Muscle layer of duodenum (tissue), 2 donors: Measurements from ENCODE around the gene UROS.

ENCODE experiments used
- H3K27ac ChIP-seq: one replicate; pipeline ENCODE4 v1.7.0; 2013; ENCODE audit warnings: mild to moderate bottlenecking, low read length
- H3K27me3 ChIP-seq: one replicate; pipeline ENCODE4 v1.7.0; 2013; ENCODE audit warnings: low read depth, mild to moderate bottlenecking, control low read depth, low read length
- H3K36me3 ChIP-seq, 2 donors: one replicate each; pipeline ENCODE4 v1.7.0; 2013; ENCODE audit warnings: low read length in 2 of 2, control low read depth in 1 of 2, mild to moderate bottlenecking in 1 of 2; ENCODE audit not compliant: insufficient read depth in 2 of 2, control insufficient read depth in 1 of 2
- H3K4me1 ChIP-seq, 2 donors: one replicate each; pipeline ENCODE4 v1.7.0; 2013; ENCODE audit warnings: low read length in 2 of 2, mild to moderate bottlenecking in 2 of 2, control low read depth in 1 of 2, moderate library complexity in 1 of 2; ENCODE audit not compliant: insufficient read depth in 2 of 2, control insufficient read depth in 1 of 2
- H3K4me3 ChIP-seq, 2 donors: one replicate each; pipeline ENCODE4 v1.7.0; 2013; ENCODE audit warnings: low read length in 2 of 2, low read depth in 1 of 2, mild to moderate bottlenecking in 1 of 2
- H3K9me3 ChIP-seq, 2 donors: one replicate each; pipeline ENCODE4 v1.7.0; 2013; ENCODE audit warnings: low read length in 2 of 2, control low read depth in 1 of 2, mild to moderate bottlenecking in 1 of 2; ENCODE audit not compliant: control insufficient read depth in 1 of 2
- donor health status: healthy.

The UROS gene

GRCh38 chr10:125802131-125802530 is 20.9 kb downstream of the UROS start:
- H3K27me3 ChIP-seq: no peaks in the 10 kb centered on the region
- no peak overlapping the region for H3K27ac ChIP-seq
- no peaks in the 10 kb centered on the region for H3K9me3 ChIP-seq
- H3K4me1 ChIP-seq: no peaks in the 10 kb centered on the region
- H3K36me3 ChIP-seq: peaks cover 37 to 74% of the 10 kb centered on the region in 2 donors
- no peak overlapping the region for H3K4me3 ChIP-seq

DNA sequence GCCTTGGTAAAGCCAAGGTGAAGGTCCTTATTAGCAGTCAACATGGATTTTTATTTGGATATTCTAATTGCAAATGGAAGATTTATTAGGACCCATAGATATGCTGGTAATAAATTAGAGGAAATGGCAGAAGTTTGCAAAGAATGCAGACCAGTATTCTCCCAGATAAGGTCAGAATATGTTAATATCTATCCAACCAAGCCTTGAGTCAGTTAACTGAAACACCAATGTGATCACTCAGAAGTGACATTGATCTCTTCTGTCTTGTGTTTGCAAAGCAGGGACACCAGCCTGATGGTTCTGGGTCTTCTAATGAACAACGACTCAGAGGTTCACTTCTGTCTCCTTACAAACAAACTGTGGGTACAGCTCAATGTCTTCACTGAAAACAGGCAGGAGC is 21.5 kb downstream of the UROS start:
- H3K36me3 ChIP-seq: peaks cover 39 to 72% of the 10 kb centered on the region in 2 donors
- no peak overlapping the region for H3K4me3 ChIP-seq
- H3K27ac ChIP-seq: no peak overlapping the region
- no peaks in the 10 kb centered on the region for H3K4me1 ChIP-seq
- H3K9me3 ChIP-seq: no peaks in the 10 kb centered on the region
- H3K27me3 ChIP-seq: no peaks in the 10 kb centered on the region

- Histone ChIP-seq H3K27ac (no peak overlapping the region), H3K27me3 (no peaks in the 10 kb centered on the region), H3K36me3 (peaks cover 34 to 73% of the 10 kb centered on the region in 2 donors), H3K9me3 (no peaks in the 10 kb centered on the region), H3K4me1 (no peaks in the 10 kb centered on the region), H3K4me3 (no peak overlapping the region)
Observed at GRCh38 chr10:125799451-125800182, 23.4 kb downstream of the UROS start.

DNA sequence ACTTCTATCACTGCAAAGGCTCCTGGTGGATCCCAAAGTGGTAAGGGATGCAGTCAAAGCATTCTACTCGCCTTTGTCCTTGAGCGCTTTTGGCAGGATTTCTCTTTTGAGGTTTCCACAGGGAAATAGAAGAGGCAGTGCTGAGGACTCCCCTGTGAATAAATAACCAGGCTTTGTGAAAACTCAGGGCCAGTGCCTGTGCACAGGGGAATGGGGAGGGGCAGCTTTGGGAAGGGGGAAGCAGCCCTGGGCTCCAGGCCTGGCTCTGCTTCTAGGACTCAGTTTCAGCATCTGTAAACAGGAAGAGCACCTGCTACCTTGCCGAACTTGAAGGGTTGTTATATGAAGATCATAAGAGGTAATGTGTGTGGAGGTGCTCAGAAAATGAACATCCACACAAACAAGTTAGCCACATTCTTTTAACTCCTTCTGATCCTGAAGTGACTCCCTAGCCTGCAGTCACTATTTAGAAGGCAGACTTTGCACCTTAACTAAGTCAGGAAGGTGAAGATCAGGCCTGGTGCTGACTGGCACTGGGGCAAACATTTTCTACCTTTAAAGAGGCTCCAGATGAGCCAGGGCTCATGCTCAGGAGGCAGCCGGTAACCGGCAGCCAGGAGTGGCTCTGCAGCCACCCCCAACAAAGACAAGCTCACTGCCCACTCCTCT is 24.9 kb downstream of the UROS start:
- no peak overlapping the region for H3K4me3 ChIP-seq
- no peaks in the 10 kb centered on the region for H3K27me3 ChIP-seq
- H3K36me3 ChIP-seq: peaks cover 43 to 73% of the 10 kb centered on the region in 2 donors
- H3K4me1 ChIP-seq: no peaks in the 10 kb centered on the region
- no peaks in the 10 kb centered on the region for H3K9me3 ChIP-seq
- H3K27ac ChIP-seq: no peak overlapping the region

GRCh38 chr10:125797424-125797823 is 25.6 kb downstream of the UROS start:
- Histone ChIP-seq H3K4me1 (no peaks in the 10 kb centered on the region), H3K27ac (no peak overlapping the region), H3K27me3 (no peaks in the 10 kb centered on the region), H3K4me3 (no peak overlapping the region), H3K9me3 (no peaks in the 10 kb centered on the region), H3K36me3 (peaks cover 40 to 72% of the 10 kb centered on the region in 2 donors)

- H3K4me3 ChIP-seq: no peak overlapping the region
- no peaks in the 10 kb centered on the region for H3K4me1 ChIP-seq
- H3K9me3 ChIP-seq: no peaks in the 10 kb centered on the region
- peaks cover 44 to 75% of the 10 kb centered on the region in 2 donors for H3K36me3 ChIP-seq
- H3K27ac ChIP-seq: no peak overlapping the region
- H3K27me3 ChIP-seq: no peaks in the 10 kb centered on the region
Observed at GRCh38 chr10:125795637-125796190, 27.3 kb downstream of the UROS start.

DNA sequence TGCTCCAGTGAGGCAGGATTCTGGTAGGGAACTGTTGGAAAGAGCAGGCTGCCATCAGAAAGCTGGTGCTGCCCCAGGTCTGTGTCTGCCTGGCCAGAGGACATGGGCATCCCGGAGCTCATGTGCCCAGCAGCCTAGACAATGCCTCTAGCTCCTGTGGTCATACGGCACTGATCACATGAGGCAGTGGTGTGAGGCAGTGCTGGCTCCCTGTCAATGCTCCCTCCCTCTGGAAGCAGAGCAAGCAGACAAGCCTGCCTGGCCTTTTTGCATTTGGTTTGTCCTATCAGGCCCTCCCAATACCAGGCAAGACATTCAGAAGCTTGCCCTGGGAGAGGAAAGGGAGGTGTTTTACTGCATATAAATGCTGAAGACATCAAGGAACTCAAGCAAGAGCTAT is 27.9 kb downstream of the UROS start:
- Histone ChIP-seq H3K36me3 (peaks cover 42 to 75% of the 10 kb centered on the region in 2 donors), H3K9me3 (no peaks in the 10 kb centered on the region), H3K4me1 (no peaks in the 10 kb centered on the region), H3K4me3 (no peak overlapping the region), H3K27me3 (no peaks in the 10 kb centered on the region), H3K27ac (no peak overlapping the region)

- no peak overlapping the region for H3K4me3 ChIP-seq
- no peaks in the 10 kb centered on the region for H3K4me1 ChIP-seq
- H3K27me3 ChIP-seq: no peaks in the 10 kb centered on the region
- no peak overlapping the region for H3K27ac ChIP-seq
- H3K36me3 ChIP-seq: peaks cover 38 to 81% of the 10 kb centered on the region in 2 donors
- no peaks in the 10 kb centered on the region for H3K9me3 ChIP-seq
Observed at GRCh38 chr10:125792342-125793300, 30.4 kb downstream of the UROS start.

GRCh38 chr10:125788156-125789034 is 34.7 kb downstream of the UROS start:
- H3K36me3 ChIP-seq: peaks cover 18 to 41% of the 10 kb centered on the region in 2 donors
- no peaks in the 10 kb centered on the region for H3K27me3 ChIP-seq
- no peak overlapping the region for H3K4me3 ChIP-seq
- H3K27ac ChIP-seq: no peak overlapping the region
- H3K9me3 ChIP-seq: no peaks in the 10 kb centered on the region
- no peaks in the 10 kb centered on the region for H3K4me1 ChIP-seq

GRCh38 chr10:125785791-125786190 is 37.3 kb downstream of the UROS start:
- H3K4me1 ChIP-seq: no peaks in the 10 kb centered on the region
- peaks cover 5 to 22% of the 10 kb centered on the region in 2 donors for H3K36me3 ChIP-seq
- no peak overlapping the region for H3K27ac ChIP-seq
- H3K9me3 ChIP-seq: no peaks in the 10 kb centered on the region
- no peak overlapping the region for H3K4me3 ChIP-seq
- no peaks in the 10 kb centered on the region for H3K27me3 ChIP-seq
